K562 (cell line): ENCODE data around the gene CLDND2. TPM values are rescaled to one million over a fixed set of nuclear protein-coding genes. Genes with fewer than 3 reads are reported as not detected.

ENCODE experiments used
- ARID4B ChIP-seq: sonication (generic); formaldehyde crosslinking; IDR thresholded peaks from 2 replicates; pipeline ENCODE4 v1.8.0; 2022; ENCODE audit warnings: mild to moderate bottlenecking, missing genetic modification reagents
- CREB3L1 ChIP-seq: fragments of 450-650 bp; IDR thresholded peaks from 2 replicates; pipeline ENCODE4 v1.6.1; 2014; ENCODE audit warnings: low read depth, mild to moderate bottlenecking, moderate library complexity, borderline replicate concordance
- FOXP4 ChIP-seq: sonication (generic); formaldehyde crosslinking; IDR thresholded peaks from 2 replicates; pipeline ENCODE4 v1.8.0; 2022; ENCODE audit warnings: mild to moderate bottlenecking, missing genetic modification reagents, borderline replicate concordance
- POLR3G ChIP-seq: IDR thresholded peaks from 2 replicates; pipeline ENCODE4 v1.6.1; 2011; ENCODE audit not compliant: insufficient read length, insufficient replicate concordance; ENCODE audit errors: extremely low read depth
- SIN3A ChIP-seq, 2 experiments: fragments of 150-350 bp in 1 of 2; IDR thresholded peaks; 2 replicates each; pipeline ENCODE4 v1.6.1; 2011 to 2016; ENCODE audit warnings: borderline replicate concordance in 2 of 2, low read depth in 2 of 2, low read length in 2 of 2, mild to moderate bottlenecking in 2 of 2, moderate library complexity in 2 of 2; ENCODE audit not compliant: control insufficient read depth in 1 of 2
- SIN3B ChIP-seq: fragments of 450-650 bp; IDR thresholded peaks from 2 replicates; pipeline ENCODE4 v1.6.1; 2017; ENCODE audit warnings: low read depth, mild to moderate bottlenecking, moderate library complexity
- ZBTB2 ChIP-seq: fragments of 450-650 bp; IDR thresholded peaks from 2 replicates; pipeline ENCODE4 v1.6.1; 2016; ENCODE audit warnings: antibody characterized with exemption
- ZNF197 ChIP-seq: fragments of 200-800 bp; sonication (Bioruptor generic); IDR thresholded peaks from 2 replicates; pipeline ENCODE4 v1.6.1; 2016; ENCODE audit warnings: low read depth, missing genetic modification characterization, missing compliant biosample characterization
- ZNF778 ChIP-seq: fragments of 450-650 bp; formaldehyde crosslinking; IDR thresholded peaks from 2 replicates; pipeline ENCODE4 v1.4.0; 2020; ENCODE audit warnings: mild to moderate bottlenecking, moderate library complexity
- polyA plus RNA-seq, 8 experiments: library from polyadenylated mRNA; depleted of rRNA in 4 of 8; stranded (reverse) in 5 of 8; unstranded in 3 of 8; fragments of >200 nt; fragmentation: Nextera tagmentation in 2 of 8; fragmentation: Illumina TruSeq in 1 of 8; extraction: Ambion mirVana in 2 of 8; extraction: Trizol in 1 of 8; gene quantifications; 2 replicates each; pipeline versions ENCODE4 v1.2.1 to v1.2.3, GENCODE V29; 2011 to 2014; ENCODE audit warnings: inconsistent platforms in 1 of 8, missing spikeins in 1 of 8
- total RNA-seq, 7 experiments: library from RNA; depleted of rRNA in 6 of 7; stranded (reverse); fragments of >200 nt in 6 of 7; fragmentation: Illumina TruSeq in 2 of 7; extraction: Trizol in 2 of 7; gene quantifications; 2 replicates each; pipeline versions ENCODE4 v1.2.1 to v1.2.3, GENCODE V29; 2011 to 2021; ENCODE audit warnings: low replicate concordance in 1 of 7

The CLDND2 gene
- total and polyA plus RNA-seq, 9 of the 15 experiments (the other 6 are each of a cell fraction or from before 2014, with no cell fraction given), result 0.45 to 4.0 (median 1.2) TPM; not detected in 3

- no peak for TF ChIP-seq CREB3L1
- TF ChIP-seq SIN3A (IDR thresholded peaks at IDR 0.05; ENCODE audit: borderline replicate concordance in 2 of 2, control insufficient read depth in 1 of 2, low read depth in 2 of 2, low read length in 2 of 2), result no peak
- TF ChIP-seq ZNF197 (CRISPR knock-in tag), result no peak
- TF ChIP-seq SIN3B, result no peak
- TF ChIP-seq ZBTB2, result no peak
- TF ChIP-seq POLR3G, result no peak
- no peak for TF ChIP-seq ZNF778 (CRISPR knock-in tag)
- no peak for TF ChIP-seq FOXP4 (CRISPR knock-in tag)
- no peak for TF ChIP-seq ARID4B
- TF ChIP-seq, all 486 proteins: peak for 0
Observed at GRCh38 chr19:51382004-51382403, 13.2 kb upstream of the CLDND2 start (continued).
